Panc1 (cell line): ENCODE measurements around the gene SPACA9. TPM values are rescaled to one million over a fixed set of nuclear protein-coding genes. Genes with fewer than 3 reads are reported as not detected.

Experiments used
- ATAC-seq: fragments of 200-7000 bp; cut with Tn5 transposase; 2 replicates; pipeline ENCODE4 v1.9.1; 2020; ENCODE audit warnings: mild to moderate bottlenecking, moderate library complexity
- BruUV-seq: library from RNA; stranded (reverse); fragments of 400-500 nt; replicated peaks from 2 replicates; lab custom pipeline; 2021; lab: Mats Ljungman, UMichigan
- CTCF ChIA-PET: fragments of 300-600 bp; sonication (Branson Sonifier 250); formaldehyde crosslinking; loops from one replicate; lab custom pipeline; 2022; ENCODE audit warnings: antibody characterized with exemption; lab: Charles Lee
- POLR2A ChIA-PET: fragments of 300-600 bp; sonication (Branson Sonifier 250); formaldehyde crosslinking; loops from one replicate; lab custom pipeline; 2022; ENCODE audit warnings: antibody characterized with exemption; lab: Charles Lee
- DNase-seq: peaks from one replicate; pipeline ENCODE4 v3.0.0-alpha.2; 2010; ENCODE audit warnings: low read depth, low spot score
- H3K27ac ChIP-seq: 2 replicates; pipeline ENCODE4 v1.5.1; 2011; ENCODE audit warnings: mild to moderate bottlenecking, low read length, inconsistent platforms
- H3K27me3 ChIP-seq: fragments of 200-500 bp; sonication (Bioruptor generic); 2 replicates; pipeline ENCODE4 v1.6.0; 2014; ENCODE audit warnings: low read length, inconsistent platforms; ENCODE audit not compliant: control insufficient read depth, insufficient read depth
- H3K36me3 ChIP-seq: fragments of 200-500 bp; sonication (Bioruptor generic); 2 replicates; pipeline ENCODE4 v1.5.1; 2014; ENCODE audit warnings: inconsistent platforms, mild to moderate bottlenecking, low read length, moderate library complexity; ENCODE audit not compliant: control insufficient read depth, insufficient read depth
- H3K4me1 ChIP-seq: 2 replicates; pipeline ENCODE4 v1.5.1; 2011; ENCODE audit warnings: inconsistent platforms, mild to moderate bottlenecking, low read length, moderate library complexity; ENCODE audit not compliant: control insufficient read depth, insufficient read depth
- H3K4me3 ChIP-seq, 2 experiments: 2 replicates each; pipeline ENCODE4 v1.5.1; 2011 to 2012; ENCODE audit warnings: low read depth in 2 of 2, low read length in 2 of 2, mild to moderate bottlenecking in 2 of 2, inconsistent platforms in 1 of 2, moderate library complexity in 1 of 2
- H3K9me3 ChIP-seq: fragments of 200-500 bp; sonication (Bioruptor generic); 2 replicates; pipeline ENCODE4 v1.5.1; 2014; ENCODE audit warnings: low read depth, mild to moderate bottlenecking, inconsistent platforms, low read length, moderate library complexity; ENCODE audit not compliant: control insufficient read depth, insufficient read depth
- POLR2AphosphoS5 ChIP-seq: IDR thresholded peaks from 2 replicates; pipeline ENCODE4 v1.6.1; 2012; ENCODE audit warnings: mild to moderate bottlenecking, low read depth, low read length, moderate library complexity
- REST ChIP-seq, 2 experiments: IDR thresholded peaks; 2 replicates each; pipeline ENCODE4 v1.6.1; 2011 to 2012; ENCODE audit warnings: low read depth in 2 of 2, control low read depth in 1 of 2, low read length in 1 of 2, mild to moderate bottlenecking in 1 of 2, moderate library complexity in 1 of 2; ENCODE audit not compliant: insufficient read depth in 1 of 2
- SIN3A ChIP-seq: IDR thresholded peaks from 2 replicates; pipeline ENCODE4 v1.6.1; 2012; ENCODE audit warnings: low read depth, mild to moderate bottlenecking, low read length, moderate library complexity, borderline replicate concordance; ENCODE audit not compliant: insufficient read depth
- TCF7L2 ChIP-seq: IDR thresholded peaks from 2 replicates; pipeline ENCODE4 v1.6.1; 2011; ENCODE audit warnings: mild to moderate bottlenecking, low read depth, low read length, inconsistent platforms
- in situ Hi-C: cut with HindIII; loops from 2 replicates; pipeline ENCODE4 v1.10.0; 2016; ENCODE audit warnings: low sequenced_read_pairs, low pct_unique_long_range_greater_than_20kb
- intact Hi-C: fragments of 100-400 bp; cut with micrococcal nuclease; formaldehyde crosslinking; loops from one replicate; pipeline ENCODE4 v1.10.0; 2022; ENCODE audit not compliant: unreplicated experiment
- total RNA-seq: library from RNA; stranded (reverse); gene quantifications from one replicate; pipeline ENCODE4 v1.2.1, GENCODE V29; 2021; ENCODE audit not compliant: unreplicated experiment
- TF ChIP-seq, protein P1 (sequence below): fragments of 450-650 bp; IDR thresholded peaks from 2 replicates; pipeline ENCODE4 v1.5.1; 2017; ENCODE audit warnings: mild to moderate bottlenecking

Gene SPACA9
- total RNA-seq, 1 experiment from 2014 or later, result 3.0 TPM

GRCh38 chr9:132909311-132909710 is 30.6 kb downstream of the SPACA9 start:
- Histone ChIP-seq H3K4me3 (no peak overlapping the region), H3K9me3 (no peaks in the 10 kb centered on the region), H3K4me1 (no peaks in the 10 kb centered on the region), H3K27ac (no peak overlapping the region), H3K27me3 (no peaks in the 10 kb centered on the region), H3K36me3 (no peaks in the 10 kb centered on the region; the same call in 1 of the 2 replicates)
- CTCF ChIA-PET, result no interaction called here
- DNase-seq (no peak), ATAC-seq (no peak)
- in situ Hi-C loops, result no loop called here
- POLR2A ChIA-PET, result no interaction called here
- intact Hi-C loops, result no loop called here
- BruUV-seq, result no TSS peak
- TF ChIP-seq REST (IDR thresholded peaks at IDR 0.05; ENCODE audit: insufficient read depth in 1 of 2, low read depth in 2 of 2, low read length in 1 of 2), result no peak
- TF ChIP-seq TCF7L2, result no peak
- no peak for TF ChIP-seq SIN3A

GRCh38 chr9:132910376-132910775 is 31.7 kb downstream of the SPACA9 start:
- intact Hi-C loops (no loop called here), in situ Hi-C loops (no loop called here)
- H3K27me3 ChIP-seq, result no peaks in the 10 kb centered on the region
- TF ChIP-seq, protein P1, sequence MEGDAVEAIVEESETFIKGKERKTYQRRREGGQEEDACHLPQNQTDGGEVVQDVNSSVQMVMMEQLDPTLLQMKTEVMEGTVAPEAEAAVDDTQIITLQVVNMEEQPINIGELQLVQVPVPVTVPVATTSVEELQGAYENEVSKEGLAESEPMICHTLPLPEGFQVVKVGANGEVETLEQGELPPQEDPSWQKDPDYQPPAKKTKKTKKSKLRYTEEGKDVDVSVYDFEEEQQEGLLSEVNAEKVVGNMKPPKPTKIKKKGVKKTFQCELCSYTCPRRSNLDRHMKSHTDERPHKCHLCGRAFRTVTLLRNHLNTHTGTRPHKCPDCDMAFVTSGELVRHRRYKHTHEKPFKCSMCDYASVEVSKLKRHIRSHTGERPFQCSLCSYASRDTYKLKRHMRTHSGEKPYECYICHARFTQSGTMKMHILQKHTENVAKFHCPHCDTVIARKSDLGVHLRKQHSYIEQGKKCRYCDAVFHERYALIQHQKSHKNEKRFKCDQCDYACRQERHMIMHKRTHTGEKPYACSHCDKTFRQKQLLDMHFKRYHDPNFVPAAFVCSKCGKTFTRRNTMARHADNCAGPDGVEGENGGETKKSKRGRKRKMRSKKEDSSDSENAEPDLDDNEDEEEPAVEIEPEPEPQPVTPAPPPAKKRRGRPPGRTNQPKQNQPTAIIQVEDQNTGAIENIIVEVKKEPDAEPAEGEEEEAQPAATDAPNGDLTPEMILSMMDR, result no peak
- TF ChIP-seq REST (IDR thresholded peaks at IDR 0.05; ENCODE audit: insufficient read depth in 1 of 2, low read depth in 2 of 2, low read length in 1 of 2) (no peak), SIN3A (no peak), TCF7L2 (no peak), POLR2AphosphoS5 (no peak)
- CTCF ChIA-PET, result no interaction called here
- H3K4me1 ChIP-seq, result no peaks in the 10 kb centered on the region
- POLR2A ChIA-PET, result no interaction called here
- H3K4me3 ChIP-seq, result no peak overlapping the region
- no TSS peak for BruUV-seq
- ATAC-seq (no peak), DNase-seq (no peak)
- H3K27ac ChIP-seq, result no peak overlapping the region
- H3K9me3 ChIP-seq, result no peaks in the 10 kb centered on the region
- no peaks in the 10 kb centered on the region; the same call in 1 of the 2 replicates for H3K36me3 ChIP-seq
